HAP-1 (cell line): ENCODE measurements around the gene VBP1.
"Not testable (repeated sequence)": the region's sequence is repeated elsewhere in the genome, so short reads cannot be mapped to it uniquely, and the experiment has no call there.

Source experiments
- DNase-seq, 2 experiments: peaks; one replicate each; pipeline ENCODE4 v3.0.0-alpha.2; 2016 to 2020; ENCODE audit warnings: low spot score in 2 of 2
- H3K27me3 ChIP-seq: fragments of 250-450 bp; sonication (Bioruptor Pico); 2 replicates; pipeline ENCODE4 v1.5.1; 2020; ENCODE audit warnings: low read depth, mild to moderate bottlenecking, moderate library complexity
- H3K36me3 ChIP-seq: fragments of 250-450 bp; sonication (Bioruptor Pico); replicated peaks from 2 replicates; pipeline ENCODE4 v1.5.1; 2020; ENCODE audit warnings: mild to moderate bottlenecking
- H3K4me1 ChIP-seq: fragments of 250-450 bp; sonication (Bioruptor Pico); 2 replicates; pipeline ENCODE4 v1.5.1; 2020; ENCODE audit warnings: mild to moderate bottlenecking
- H3K4me3 ChIP-seq: fragments of 250-450 bp; sonication (Bioruptor Pico); 2 replicates; pipeline ENCODE4 v1.5.1; 2020; ENCODE audit warnings: mild to moderate bottlenecking, moderate library complexity
- H3K9me3 ChIP-seq: fragments of 250-450 bp; sonication (Bioruptor Pico); 2 replicates; pipeline ENCODE4 v1.5.1; 2020; ENCODE audit warnings: mild to moderate bottlenecking, moderate library complexity
- in situ Hi-C: fragments of 300-500 bp; cut with MboI; formaldehyde crosslinking; loops from 3 replicates; pipeline ENCODE4 v1.14.3; 2020; ENCODE audit warnings: low sequenced_read_pairs, inconsistent platforms, mixed read lengths

Gene VBP1

GRCh38 chrX:155216179-155216939 lies at the start of gene VBP1:
VBP1 (plus strand) TSS chrX:155216460; CDS start chrX:155216483, 23 bp downstream.
- H3K36me3 ChIP-seq = peaks cover 16% of the 10 kb centered on the region
- no peaks in the 10 kb centered on the region for H3K9me3 ChIP-seq
- peaks cover 8% of the 10 kb centered on the region for H3K4me1 ChIP-seq
- DNase-seq = peak; percentile 97 to 99
- H3K4me3 ChIP-seq = peak within 1 kb of the TSS; percentile 95
- in situ Hi-C loops = no loop called here
- no peaks in the 10 kb centered on the region for H3K27me3 ChIP-seq

DNA sequence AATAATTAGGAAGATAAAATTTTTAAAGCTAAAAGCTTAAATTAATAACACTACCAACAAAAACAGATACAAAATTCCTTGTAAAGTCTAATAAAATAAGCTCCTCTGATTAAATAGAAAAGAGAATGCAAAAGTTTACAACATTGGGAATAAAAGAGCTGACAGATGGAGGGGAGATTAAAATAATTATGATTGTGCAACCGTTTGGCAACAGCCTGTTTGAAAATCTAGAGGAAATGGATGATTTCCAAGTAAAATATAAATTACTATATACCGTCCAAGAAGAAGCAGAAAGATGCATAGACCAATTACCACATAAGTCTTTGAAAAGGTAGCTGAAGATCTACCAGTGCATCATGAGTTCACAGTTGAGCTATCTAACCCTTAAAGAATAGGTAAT lies 46.4 kb upstream of the VBP1 start:
- no peak for DNase-seq
- H3K36me3 ChIP-seq = no peaks in the 10 kb centered on the region
- H3K9me3 ChIP-seq = no peaks in the 10 kb centered on the region
- peaks cover 3% of the 10 kb centered on the region; the same call in 1 of the 2 replicates for H3K27me3 ChIP-seq
- no peaks in the 10 kb centered on the region for H3K4me1 ChIP-seq
- no peak overlapping the region for H3K4me3 ChIP-seq
- in situ Hi-C loops = no loop called here

DNA sequence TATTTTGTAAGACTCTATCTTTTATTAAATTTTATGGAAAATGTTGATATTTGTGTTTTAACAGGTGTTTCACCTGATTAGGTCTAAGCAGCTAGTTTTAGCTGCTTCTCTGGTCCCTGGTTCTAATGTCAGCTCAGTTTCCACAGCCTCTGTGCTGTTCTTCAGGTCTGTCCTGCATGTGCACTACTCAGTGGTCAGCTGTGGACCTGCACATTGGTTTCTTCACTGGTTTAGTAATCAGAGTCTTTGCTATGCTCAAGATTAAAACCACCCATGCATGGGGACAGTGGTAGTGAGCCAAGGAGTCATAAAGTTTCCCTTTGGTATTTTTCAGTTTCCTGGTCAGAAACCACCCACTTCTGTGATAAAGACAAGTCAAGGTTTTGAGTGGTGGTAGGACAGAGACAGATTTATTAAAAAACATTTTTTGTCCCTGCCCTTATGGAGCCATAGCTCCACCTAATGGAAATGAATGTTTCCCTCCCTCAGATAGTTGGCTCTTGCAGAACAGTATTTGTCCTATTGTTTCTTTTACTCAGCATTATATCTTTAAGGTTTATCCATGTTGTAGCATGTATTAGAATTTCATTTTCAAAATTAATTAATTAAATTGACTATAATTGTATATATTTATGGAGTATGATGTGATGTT lies 36.8 kb upstream of the VBP1 start:
- H3K9me3 ChIP-seq = no peaks in the 10 kb centered on the region
- no peaks in the 10 kb centered on the region for H3K27me3 ChIP-seq
- no peak overlapping the region for H3K4me3 ChIP-seq
- no peak for DNase-seq
- H3K36me3 ChIP-seq = no peaks in the 10 kb centered on the region
- no peaks in the 10 kb centered on the region for H3K4me1 ChIP-seq
- in situ Hi-C loops = no loop called here

GRCh38 chrX:155188786-155189185 lies 27.5 kb upstream of the VBP1 start:
- Histone ChIP-seq H3K4me3 (no peak overlapping the region), H3K36me3 (no peaks in the 10 kb centered on the region), H3K4me1 (no peaks in the 10 kb centered on the region), H3K27me3 (no peaks in the 10 kb centered on the region), H3K9me3 (no peaks in the 10 kb centered on the region)
- no peak for DNase-seq
- in situ Hi-C loops = no loop called here

DNA sequence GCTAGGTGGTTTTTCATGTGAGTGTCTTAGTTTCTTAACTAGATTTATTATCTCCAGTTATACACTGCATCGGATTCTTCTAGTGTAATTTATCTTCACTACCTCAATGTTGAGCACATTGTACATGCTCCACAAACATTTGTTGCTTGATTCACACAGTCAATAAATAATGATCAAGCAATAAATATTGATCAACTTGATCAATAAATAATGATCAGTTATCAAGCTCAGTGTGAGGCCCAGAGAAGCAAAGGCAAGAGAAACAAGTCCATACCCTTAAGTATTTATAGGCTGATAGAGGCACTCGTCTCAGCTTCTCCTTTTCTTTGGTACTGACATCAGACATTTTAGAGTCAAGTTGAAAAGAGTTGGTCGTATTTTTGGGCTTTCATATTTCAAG lies 5.1 kb upstream of the VBP1 start:
- H3K27me3 ChIP-seq = no peaks in the 10 kb centered on the region
- in situ Hi-C loops = no loop called here
- H3K36me3 ChIP-seq = no peaks in the 10 kb centered on the region
- H3K9me3 ChIP-seq = no peaks in the 10 kb centered on the region
- peaks cover 4% of the 10 kb centered on the region for H3K4me1 ChIP-seq
- H3K4me3 ChIP-seq = no peak overlapping the region
- DNase-seq = no peak

DNA sequence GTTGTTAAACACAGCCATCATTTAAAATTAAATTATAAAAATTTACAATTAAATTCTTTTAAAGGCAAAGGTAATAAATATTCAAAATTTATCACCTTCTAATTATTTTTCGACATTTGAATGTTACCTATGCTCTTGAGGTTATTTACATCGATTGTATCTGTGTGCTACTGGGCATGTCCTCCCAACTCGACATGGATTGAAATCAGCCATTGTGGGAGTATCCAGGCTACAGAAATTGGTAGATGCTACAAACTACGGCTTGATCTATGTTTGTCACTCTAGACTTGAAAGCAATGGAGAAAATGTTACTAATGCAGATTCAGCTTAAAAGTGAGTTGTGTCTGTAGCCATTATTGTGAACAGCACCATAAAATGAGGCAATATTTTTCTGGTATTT lies 2.5 kb upstream of the VBP1 start:
- Histone ChIP-seq H3K4me1 (peaks cover 8% of the 10 kb centered on the region), H3K36me3 (no peaks in the 10 kb centered on the region), H3K4me3 (no peak overlapping the region), H3K27me3 (no peaks in the 10 kb centered on the region), H3K9me3 (no peaks in the 10 kb centered on the region)
- in situ Hi-C loops = no loop called here
- no peak for DNase-seq

DNA sequence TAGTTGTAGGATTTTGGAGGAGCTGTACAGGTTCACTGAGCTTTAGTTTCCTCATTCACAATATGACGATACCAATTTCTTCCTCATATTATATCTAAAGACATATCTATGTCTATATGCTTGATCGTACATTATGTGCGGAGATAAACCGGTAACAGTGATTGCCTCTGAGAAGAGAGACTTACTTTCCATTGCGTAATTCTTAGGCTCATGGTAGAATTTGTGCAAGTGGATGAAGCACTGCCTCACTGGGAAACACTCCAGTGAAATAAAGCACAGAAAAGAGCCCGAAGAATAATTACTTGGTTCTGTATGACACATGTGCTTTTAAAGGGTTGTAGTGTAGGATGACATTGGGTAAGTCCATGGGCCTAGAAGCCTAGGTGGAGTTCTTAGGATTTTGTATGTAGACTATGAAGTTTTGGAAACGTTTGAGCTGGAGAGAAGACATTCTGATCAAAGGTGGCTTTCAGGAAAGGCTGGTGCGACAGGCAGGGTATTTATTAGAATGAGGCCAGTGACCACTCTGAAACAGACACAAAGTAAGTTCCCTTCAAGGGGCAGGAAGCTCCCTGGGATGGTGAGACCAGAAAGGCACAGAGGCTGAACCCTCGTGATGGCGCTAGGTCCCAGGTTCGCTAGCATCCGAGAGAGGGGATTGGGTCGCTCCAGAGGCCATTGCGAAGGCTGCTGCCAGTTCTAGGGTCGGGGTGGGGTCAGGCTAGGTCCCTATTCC lies 649 bp upstream of the VBP1 start:
- peaks cover 8% of the 10 kb centered on the region for H3K36me3 ChIP-seq
- no peak for DNase-seq
- peak overlapping the region; percentile 95 for H3K4me3 ChIP-seq
- in situ Hi-C loops = no loop called here
- no peaks in the 10 kb centered on the region for H3K27me3 ChIP-seq
- no peaks in the 10 kb centered on the region for H3K9me3 ChIP-seq
- H3K4me1 ChIP-seq = peaks cover 8% of the 10 kb centered on the region

DNA sequence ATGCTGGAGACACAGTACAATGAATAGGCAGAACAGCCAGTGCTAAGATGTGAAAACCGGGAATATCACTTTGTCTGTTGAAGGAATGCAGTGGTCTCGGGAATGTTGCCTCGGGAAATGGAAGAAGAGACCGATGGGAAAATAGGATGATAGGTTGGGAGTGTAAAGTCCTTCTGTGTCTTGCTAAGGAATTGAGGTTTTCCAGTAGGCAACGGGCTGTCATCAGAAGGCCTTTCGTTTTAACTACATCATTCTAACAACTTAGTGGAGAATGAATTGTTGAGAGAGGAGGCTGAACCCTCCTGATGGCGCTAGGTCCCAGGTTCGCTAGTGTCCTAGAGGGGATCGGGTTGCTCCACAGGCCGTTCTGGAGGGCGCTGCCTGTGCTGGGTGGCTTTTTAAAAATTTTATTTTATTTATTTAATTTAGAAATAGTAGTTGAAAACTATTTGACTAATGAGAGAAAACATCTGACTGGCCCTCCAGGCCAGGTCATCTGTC lies 730 bp downstream of the VBP1 start:
- H3K9me3 ChIP-seq = no peaks in the 10 kb centered on the region
- no peaks in the 10 kb centered on the region for H3K27me3 ChIP-seq
- peak overlapping the region; percentile 95 for H3K4me3 ChIP-seq
- H3K36me3 ChIP-seq = peaks cover 22% of the 10 kb centered on the region
- H3K4me1 ChIP-seq = peaks cover 8% of the 10 kb centered on the region
- DNase-seq = peak in 1 of 2 experiments; percentile 31
- in situ Hi-C loops = no loop called here

DNA sequence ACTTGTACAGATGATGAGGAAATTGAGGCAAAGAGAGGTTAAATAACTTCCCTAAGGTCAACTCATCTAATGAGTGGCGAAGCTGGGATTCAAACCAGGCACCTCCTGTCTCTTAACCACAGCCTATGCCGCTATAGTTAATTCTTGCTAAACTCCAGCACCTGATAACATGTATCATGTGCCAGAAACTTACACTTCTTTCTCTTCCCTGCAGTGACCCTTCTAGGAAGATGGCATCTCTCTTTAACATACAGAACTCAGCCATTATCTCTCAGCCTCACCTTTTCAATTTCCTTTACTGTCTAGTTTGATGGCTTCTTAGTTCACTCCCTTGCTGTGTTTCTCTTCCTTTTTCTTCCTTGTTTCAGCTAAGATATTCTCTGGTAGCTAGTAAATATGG lies 2.5 kb downstream of the VBP1 start:
- peaks cover 29% of the 10 kb centered on the region for H3K36me3 ChIP-seq
- peaks cover 8% of the 10 kb centered on the region for H3K4me1 ChIP-seq
- in situ Hi-C loops = no loop called here
- DNase-seq = no peak
- H3K9me3 ChIP-seq = no peaks in the 10 kb centered on the region
- no peak overlapping the region for H3K4me3 ChIP-seq
- H3K27me3 ChIP-seq = no peaks in the 10 kb centered on the region

DNA sequence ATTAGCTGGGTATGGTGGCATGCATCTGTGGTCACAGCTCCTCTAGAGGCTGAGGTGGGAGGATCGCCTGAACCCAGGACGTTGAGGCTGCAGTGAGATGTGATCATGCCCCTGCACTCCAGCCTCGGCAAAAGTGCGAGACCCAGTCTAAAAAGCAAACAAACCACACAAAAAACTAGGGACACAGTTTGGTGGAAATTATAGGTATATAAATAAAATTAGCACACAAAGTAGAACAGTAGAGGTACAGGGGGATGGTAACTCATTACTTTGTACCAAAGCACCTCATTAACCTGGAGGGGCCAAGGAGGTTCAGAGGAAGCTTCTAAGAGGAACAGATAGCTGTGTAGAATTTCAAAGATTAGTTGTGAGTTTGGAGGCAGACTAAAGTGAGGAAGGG lies 5.1 kb downstream of the VBP1 start:
- H3K36me3 ChIP-seq = peaks cover 50% of the 10 kb centered on the region
- peaks cover 4% of the 10 kb centered on the region for H3K4me1 ChIP-seq
- no peaks in the 10 kb centered on the region for H3K9me3 ChIP-seq
- DNase-seq = no peak
- no peak overlapping the region for H3K4me3 ChIP-seq
- in situ Hi-C loops = no loop called here
- H3K27me3 ChIP-seq = no peaks in the 10 kb centered on the region

GRCh38 chrX:155223746-155224145 lies 7.5 kb downstream of the VBP1 start:
- DNase-seq, H3K4me3 ChIP-seq, H3K9me3 ChIP-seq, H3K4me1 ChIP-seq, in situ Hi-C loops, H3K27me3 ChIP-seq: not testable (repeated sequence)
- H3K36me3 ChIP-seq = peaks cover 71% of the 10 kb centered on the region

- no peaks in the 10 kb centered on the region for H3K27me3 ChIP-seq
- no peak for DNase-seq
- no peak overlapping the region for H3K4me3 ChIP-seq
- peaks cover 76% of the 10 kb centered on the region for H3K36me3 ChIP-seq
- H3K9me3 ChIP-seq = no peaks in the 10 kb centered on the region
- H3K4me1 ChIP-seq = no peaks in the 10 kb centered on the region
- in situ Hi-C loops = no loop called here
Observed at GRCh38 chrX:155225774-155226173, 9.5 kb downstream of the VBP1 start.

- in situ Hi-C loops = no loop called here
- Histone ChIP-seq H3K36me3 (peaks cover 61% of the 10 kb centered on the region), H3K4me3 (no peak overlapping the region), H3K9me3 (no peaks in the 10 kb centered on the region), H3K4me1 (peaks cover 1% of the 10 kb centered on the region), H3K27me3 (no peaks in the 10 kb centered on the region)
- no peak for DNase-seq
Observed at GRCh38 chrX:155231163-155231562, 14.9 kb downstream of the VBP1 start.

- peaks cover 57% of the 10 kb centered on the region for H3K36me3 ChIP-seq
- DNase-seq = peak; percentile 59 to 82
Observed at GRCh38 chrX:155235891-155236290, 19.6 kb downstream of the VBP1 start.

More at GRCh38 chrX:155235891-155236290, 19.6 kb downstream of the VBP1 start:
- no peak overlapping the region for H3K4me3 ChIP-seq
- peaks cover 5% of the 10 kb centered on the region for H3K4me1 ChIP-seq
- no peaks in the 10 kb centered on the region for H3K9me3 ChIP-seq
- in situ Hi-C loops = no loop called here
- H3K27me3 ChIP-seq = no peaks in the 10 kb centered on the region
